ENCODE measurements around the gene SLC22A5.

DNA sequence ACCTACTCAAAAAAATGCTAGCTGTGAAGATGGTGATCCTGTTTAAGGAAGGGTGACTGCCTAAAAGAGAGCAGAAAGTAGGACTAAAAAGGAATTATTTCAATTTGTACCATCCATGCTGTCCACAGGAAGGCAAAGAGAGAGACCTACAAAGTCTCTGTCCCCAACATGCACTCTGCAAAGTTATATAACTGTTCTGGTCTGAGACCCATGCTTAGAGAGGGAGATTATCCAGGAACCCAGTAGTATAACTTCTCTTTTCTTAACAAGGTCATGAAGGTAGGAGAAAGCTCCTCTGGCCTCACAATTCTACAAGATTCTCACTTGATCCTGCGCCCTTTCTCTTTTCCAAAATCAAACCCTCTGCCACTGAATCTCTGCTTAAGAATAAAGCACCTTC lies 49.5 kb upstream of the SLC22A5 start:
- TF ChIP-seq, protein P1, sequence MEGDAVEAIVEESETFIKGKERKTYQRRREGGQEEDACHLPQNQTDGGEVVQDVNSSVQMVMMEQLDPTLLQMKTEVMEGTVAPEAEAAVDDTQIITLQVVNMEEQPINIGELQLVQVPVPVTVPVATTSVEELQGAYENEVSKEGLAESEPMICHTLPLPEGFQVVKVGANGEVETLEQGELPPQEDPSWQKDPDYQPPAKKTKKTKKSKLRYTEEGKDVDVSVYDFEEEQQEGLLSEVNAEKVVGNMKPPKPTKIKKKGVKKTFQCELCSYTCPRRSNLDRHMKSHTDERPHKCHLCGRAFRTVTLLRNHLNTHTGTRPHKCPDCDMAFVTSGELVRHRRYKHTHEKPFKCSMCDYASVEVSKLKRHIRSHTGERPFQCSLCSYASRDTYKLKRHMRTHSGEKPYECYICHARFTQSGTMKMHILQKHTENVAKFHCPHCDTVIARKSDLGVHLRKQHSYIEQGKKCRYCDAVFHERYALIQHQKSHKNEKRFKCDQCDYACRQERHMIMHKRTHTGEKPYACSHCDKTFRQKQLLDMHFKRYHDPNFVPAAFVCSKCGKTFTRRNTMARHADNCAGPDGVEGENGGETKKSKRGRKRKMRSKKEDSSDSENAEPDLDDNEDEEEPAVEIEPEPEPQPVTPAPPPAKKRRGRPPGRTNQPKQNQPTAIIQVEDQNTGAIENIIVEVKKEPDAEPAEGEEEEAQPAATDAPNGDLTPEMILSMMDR (IDR thresholded peaks at IDR 0.05), result no peak
- TF ChIP-seq POLR2A (IDR thresholded peaks at IDR 0.05), result no peak

All from Peyer's patch (tissue), 4 donors.